ENCODE measurements around the gene PXDN.
"Not testable (repeated sequence)": the region's sequence is repeated elsewhere in the genome, so short reads cannot be mapped to it uniquely, and the experiment has no call there.

Gene PXDN

DNA sequence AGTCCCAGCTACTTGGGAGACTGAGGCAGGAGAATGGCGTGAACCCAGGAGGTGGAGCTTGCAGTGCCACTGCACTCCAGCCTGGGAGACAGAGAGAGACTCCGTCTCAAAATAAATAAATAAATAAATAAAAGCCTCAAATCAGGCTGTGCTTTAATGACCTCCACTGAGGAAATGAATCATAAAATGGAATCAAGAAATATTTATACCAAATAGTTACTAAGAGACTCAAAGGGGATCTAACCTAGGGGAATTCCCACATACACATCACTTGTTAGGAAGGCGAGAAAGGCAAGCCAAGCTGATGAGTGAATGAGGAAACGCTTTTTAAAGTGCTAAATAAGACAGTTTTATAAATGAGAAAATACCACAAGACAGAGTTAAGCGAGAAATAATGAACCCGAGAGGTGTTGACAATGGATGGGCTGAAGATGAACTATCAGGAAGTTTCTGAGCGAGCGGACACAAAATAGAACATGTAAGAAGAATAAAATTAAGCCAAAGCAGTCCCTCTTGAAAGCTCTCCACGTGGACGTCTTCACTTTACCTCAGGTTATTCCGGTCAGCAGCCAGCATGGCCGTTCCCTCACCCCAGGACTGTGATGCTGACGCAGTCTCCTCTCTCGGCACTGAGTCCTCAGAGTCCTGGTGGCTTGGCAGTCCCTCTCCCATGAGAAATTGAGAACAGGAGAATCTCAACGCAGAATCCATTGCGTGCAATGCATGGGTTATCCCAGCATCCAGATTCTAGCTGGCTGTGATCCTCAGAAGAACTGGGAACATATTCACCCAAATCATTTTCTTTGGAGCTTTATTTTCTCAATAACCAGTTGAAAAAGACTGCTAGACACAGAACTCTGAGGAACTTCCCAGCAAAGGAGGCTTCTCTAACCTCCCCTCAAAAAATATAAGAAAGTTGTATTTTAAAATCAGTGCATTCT, 22.3 kb downstream of the PXDN start:
- Histone ChIP-seq H3K27me3 (no peaks in the 10 kb centered on the region), H3K36me3 (no peaks in the 10 kb centered on the region), H3K27ac (no peak overlapping the region), H3K4me1 (ENCODE audit: control insufficient read depth in 1 of 2, insufficient read depth in 1 of 2, low read depth in 1 of 2, low read length in 1 of 2) (no peaks in the 10 kb centered on the region), H3K4me3 (ENCODE audit: low read depth in 1 of 2, low read length in 1 of 2) (no peak overlapping the region), H3K9me3 (no peaks in the 10 kb centered on the region)
- TF ChIP-seq, protein P1, sequence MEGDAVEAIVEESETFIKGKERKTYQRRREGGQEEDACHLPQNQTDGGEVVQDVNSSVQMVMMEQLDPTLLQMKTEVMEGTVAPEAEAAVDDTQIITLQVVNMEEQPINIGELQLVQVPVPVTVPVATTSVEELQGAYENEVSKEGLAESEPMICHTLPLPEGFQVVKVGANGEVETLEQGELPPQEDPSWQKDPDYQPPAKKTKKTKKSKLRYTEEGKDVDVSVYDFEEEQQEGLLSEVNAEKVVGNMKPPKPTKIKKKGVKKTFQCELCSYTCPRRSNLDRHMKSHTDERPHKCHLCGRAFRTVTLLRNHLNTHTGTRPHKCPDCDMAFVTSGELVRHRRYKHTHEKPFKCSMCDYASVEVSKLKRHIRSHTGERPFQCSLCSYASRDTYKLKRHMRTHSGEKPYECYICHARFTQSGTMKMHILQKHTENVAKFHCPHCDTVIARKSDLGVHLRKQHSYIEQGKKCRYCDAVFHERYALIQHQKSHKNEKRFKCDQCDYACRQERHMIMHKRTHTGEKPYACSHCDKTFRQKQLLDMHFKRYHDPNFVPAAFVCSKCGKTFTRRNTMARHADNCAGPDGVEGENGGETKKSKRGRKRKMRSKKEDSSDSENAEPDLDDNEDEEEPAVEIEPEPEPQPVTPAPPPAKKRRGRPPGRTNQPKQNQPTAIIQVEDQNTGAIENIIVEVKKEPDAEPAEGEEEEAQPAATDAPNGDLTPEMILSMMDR (IDR thresholded peaks at IDR 0.05) = no peak

DNA sequence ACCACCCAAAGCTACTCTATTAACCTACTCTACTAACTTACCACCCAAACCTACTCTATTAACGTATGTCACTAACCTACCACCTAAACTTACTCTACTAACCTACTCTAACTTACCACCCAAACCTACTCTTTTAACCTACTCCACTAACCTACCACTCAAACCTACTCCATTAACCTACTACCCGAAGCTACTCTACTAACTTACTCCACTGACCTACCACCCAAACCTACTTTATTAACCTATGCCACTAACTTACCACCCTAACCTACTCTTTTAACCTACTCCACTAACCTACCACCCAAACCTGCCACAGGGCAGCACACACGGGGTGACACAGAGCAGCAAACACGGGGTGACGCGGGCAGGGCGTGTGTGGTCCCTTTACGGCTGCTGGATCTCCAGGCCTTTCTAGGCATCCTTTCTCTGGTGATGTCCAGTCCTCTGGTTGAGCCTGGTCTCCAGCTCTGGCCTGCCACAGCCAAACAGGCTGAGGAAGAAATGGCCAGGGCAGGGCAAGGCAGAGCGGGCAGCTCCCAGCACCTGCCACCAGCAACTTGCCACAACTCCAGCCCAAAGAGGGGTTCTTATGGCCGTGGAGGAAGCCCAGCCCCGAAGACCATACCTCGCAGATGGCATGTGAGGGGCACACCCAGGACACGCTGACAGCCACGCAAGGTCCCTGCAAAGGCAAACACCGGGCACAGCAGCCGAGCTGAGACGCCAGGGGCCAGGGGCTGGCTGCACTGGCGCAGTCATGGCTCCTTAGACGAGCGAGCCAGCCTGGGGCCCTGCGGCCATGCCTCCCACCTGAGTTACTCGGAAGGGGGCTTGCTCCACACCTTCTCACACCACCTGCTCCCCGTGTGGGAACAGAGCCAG, 25.7 kb downstream of the PXDN start:
- TF ChIP-seq, protein P1 (IDR thresholded peaks at IDR 0.05) = no peak
- no peak overlapping the region for H3K27ac ChIP-seq
- H3K4me3 ChIP-seq (ENCODE audit: low read depth in 1 of 2, low read length in 1 of 2) = no peak overlapping the region
- no peaks in the 10 kb centered on the region for H3K4me1 ChIP-seq (ENCODE audit: control insufficient read depth in 1 of 2, insufficient read depth in 1 of 2, low read depth in 1 of 2, low read length in 1 of 2)
- peaks cover 4% of the 10 kb centered on the region for H3K27me3 ChIP-seq
- H3K9me3 ChIP-seq = no peaks in the 10 kb centered on the region
- no peaks in the 10 kb centered on the region for H3K36me3 ChIP-seq

DNA sequence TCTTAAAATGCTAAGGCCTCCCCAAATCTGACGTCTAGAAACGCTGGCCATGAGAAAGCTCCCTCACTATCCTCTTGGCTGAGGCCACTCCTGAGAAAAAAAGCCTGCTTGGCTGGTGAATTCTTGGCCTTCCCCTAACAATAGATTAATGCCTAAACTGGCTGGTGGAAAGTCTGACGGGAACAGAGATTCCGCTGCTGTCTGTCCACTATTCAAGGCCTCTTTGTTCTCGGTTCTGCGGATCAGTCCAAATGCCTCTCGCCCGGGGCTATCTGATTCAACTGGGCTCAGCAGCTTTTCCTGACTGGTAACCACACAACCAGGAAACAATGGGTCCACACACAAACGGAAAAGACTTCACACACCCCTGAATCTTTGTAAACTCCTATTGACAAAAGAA, 27.2 kb downstream of the PXDN start:
- TF ChIP-seq, protein P1 (IDR thresholded peaks at IDR 0.05) = no peak
- no peak overlapping the region for H3K4me3 ChIP-seq (ENCODE audit: low read depth in 1 of 2, low read length in 1 of 2)
- H3K9me3 ChIP-seq = no peaks in the 10 kb centered on the region
- no peaks in the 10 kb centered on the region for H3K36me3 ChIP-seq
- no peak overlapping the region for H3K27ac ChIP-seq
- H3K27me3 ChIP-seq = peaks cover 4% of the 10 kb centered on the region
- no peaks in the 10 kb centered on the region for H3K4me1 ChIP-seq (ENCODE audit: control insufficient read depth in 1 of 2, insufficient read depth in 1 of 2, low read depth in 1 of 2, low read length in 1 of 2)

DNA sequence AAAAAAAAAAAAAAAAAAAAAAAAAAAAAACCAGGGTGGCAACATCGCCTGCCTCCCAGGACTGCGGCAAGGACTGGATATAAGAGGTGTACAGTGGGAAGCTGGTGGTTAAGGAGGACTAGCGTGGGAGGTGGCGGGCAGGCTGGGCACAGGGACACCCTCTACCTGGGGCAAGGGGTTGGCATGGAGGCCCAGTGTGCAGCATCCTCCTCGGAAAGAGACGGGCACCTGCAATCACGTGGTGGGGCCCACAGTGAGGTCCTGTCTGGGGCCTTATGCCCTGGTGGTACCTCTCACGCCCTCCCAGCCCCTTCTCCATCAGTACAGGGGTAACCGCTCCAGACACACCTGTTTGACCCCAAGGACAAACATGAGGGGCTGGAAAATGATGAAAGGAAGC, 27.9 kb downstream of the PXDN start:
- H3K36me3 ChIP-seq = no peaks in the 10 kb centered on the region
- H3K4me1 ChIP-seq (ENCODE audit: control insufficient read depth in 1 of 2, insufficient read depth in 1 of 2, low read depth in 1 of 2, low read length in 1 of 2) = no peaks in the 10 kb centered on the region
- TF ChIP-seq, protein P1 (IDR thresholded peaks at IDR 0.05) = no peak
- H3K27ac ChIP-seq = no peak overlapping the region
- no peaks in the 10 kb centered on the region for H3K9me3 ChIP-seq
- H3K4me3 ChIP-seq (ENCODE audit: low read depth in 1 of 2, low read length in 1 of 2) = no peak overlapping the region
- H3K27me3 ChIP-seq = peaks cover 4% of the 10 kb centered on the region

DNA sequence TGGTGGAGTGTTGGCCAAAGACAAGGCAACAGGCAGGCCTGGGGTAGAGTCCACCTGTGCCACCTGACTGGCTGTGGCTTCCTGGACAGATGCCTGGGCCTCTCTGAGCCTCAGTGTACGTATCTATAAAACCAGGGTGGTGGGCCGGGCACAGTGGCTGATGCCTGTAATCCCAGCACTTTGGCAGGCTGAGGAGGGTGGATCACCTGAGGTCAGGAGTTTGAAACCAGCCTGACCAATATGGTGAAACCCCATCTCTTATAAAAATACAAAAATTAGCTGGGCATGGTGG, 28.4 kb downstream of the PXDN start:
- not testable (repeated sequence) for H3K27me3 ChIP-seq; H3K27ac ChIP-seq; H3K4me1 ChIP-seq (ENCODE audit: control insufficient read depth in 1 of 2, insufficient read depth in 1 of 2, low read depth in 1 of 2, low read length in 1 of 2); H3K36me3 ChIP-seq; H3K9me3 ChIP-seq; H3K4me3 ChIP-seq (ENCODE audit: low read depth in 1 of 2, low read length in 1 of 2)

Measured in neutrophil (primary cell).